GM23338 (cell line): Measurements from ENCODE around the gene CYBA. TPM values are rescaled to one million over a fixed set of nuclear protein-coding genes. Genes with fewer than 3 reads are reported as not detected.

Experiments used
- ATAC-seq: fragments of 200-7000 bp; cut with Tn5 transposase; 3 replicates; pipeline ENCODE4 v1.9.1; 2020
- DNase-seq: peaks from one replicate; pipeline ENCODE4 v3.0.0-alpha.2; 2015; ENCODE audit warnings: low spot score
- H2AFZ ChIP-seq: fragments of 200-600 bp; sonication (generic); 2 replicates; pipeline ENCODE4 v1.8.0; 2016; ENCODE audit warnings: antibody characterized with exemption, mild to moderate bottlenecking, moderate library complexity
- H3F3A ChIP-seq: fragments of 200-600 bp; sonication (generic); replicated peaks from 2 replicates; pipeline ENCODE4 v1.8.0; 2017; ENCODE audit warnings: antibody characterized with exemption, mixed run types, low read depth
- H3K27ac ChIP-seq: fragments of 200-600 bp; sonication (generic); 2 replicates; pipeline ENCODE4 v1.6.1; 2016; ENCODE audit warnings: low read depth
- H3K27me3 ChIP-seq: fragments of 200-600 bp; sonication (generic); 2 replicates; pipeline ENCODE4 v1.8.0; 2016; ENCODE audit warnings: mild to moderate bottlenecking, mixed run types, moderate library complexity; ENCODE audit not compliant: insufficient read depth
- H3K36me3 ChIP-seq: fragments of 200-600 bp; sonication (generic); 2 replicates; pipeline ENCODE4 v1.8.0; 2016; ENCODE audit warnings: mild to moderate bottlenecking; ENCODE audit not compliant: insufficient read depth
- H3K4me1 ChIP-seq: fragments of 200-600 bp; sonication (generic); 2 replicates; pipeline ENCODE4 v1.8.0; 2016; ENCODE audit warnings: mild to moderate bottlenecking, moderate library complexity; ENCODE audit not compliant: insufficient read depth
- H3K4me2 ChIP-seq: fragments of 200-600 bp; sonication (generic); 2 replicates; pipeline ENCODE4 v1.7.1; 2017; ENCODE audit warnings: mixed run types
- H3K4me3 ChIP-seq: fragments of 200-600 bp; sonication (generic); 2 replicates; pipeline ENCODE4 v1.6.1; 2016; ENCODE audit warnings: mixed run types
- H3K79me2 ChIP-seq: fragments of 200-600 bp; sonication (generic); replicated peaks from 2 replicates; pipeline ENCODE4 v1.8.0; 2017; ENCODE audit warnings: mild to moderate bottlenecking; ENCODE audit not compliant: insufficient read depth
- H3K9me2 ChIP-seq: fragments of 200-600 bp; sonication (generic); 2 replicates; pipeline ENCODE4 v1.8.0; 2017; ENCODE audit not compliant: insufficient read depth
- H4K20me1 ChIP-seq: fragments of 200-600 bp; sonication (generic); replicated peaks from 2 replicates; pipeline ENCODE4 v1.8.0; 2017; ENCODE audit warnings: mild to moderate bottlenecking; ENCODE audit not compliant: insufficient read depth
- H3K27ac Mint-ChIP-seq: 2 replicates; pipeline ENCODE4 v1.8.0; 2020; ENCODE audit warnings: inconsistent platforms, mild to moderate bottlenecking, moderate library complexity, mixed read lengths
- H3K27me3 Mint-ChIP-seq: 3 replicates; pipeline ENCODE4 v1.8.0; 2022; ENCODE audit warnings: low read depth, mild to moderate bottlenecking, moderate library complexity, mixed read lengths, inconsistent platforms; ENCODE audit not compliant: insufficient read depth, poor library complexity
- H3K36me3 Mint-ChIP-seq: 3 replicates; pipeline ENCODE4 v1.8.0; 2021; ENCODE audit warnings: low read depth, mild to moderate bottlenecking, inconsistent platforms, moderate library complexity, mixed read lengths
- H3K4me1 Mint-ChIP-seq: 3 replicates; pipeline ENCODE4 v1.8.0; 2020; ENCODE audit warnings: mild to moderate bottlenecking, inconsistent platforms, mixed read lengths
- H3K4me3 Mint-ChIP-seq: 3 replicates; pipeline ENCODE4 v1.8.0; 2021; ENCODE audit warnings: moderate library complexity, mild to moderate bottlenecking, inconsistent platforms, mixed read lengths
- H3K9me3 Mint-ChIP-seq: 3 replicates; pipeline ENCODE4 v1.8.0; 2020; ENCODE audit warnings: moderate library complexity, mild to moderate bottlenecking, inconsistent platforms, mixed read lengths
- NANOG ChIP-seq: IDR thresholded peaks from 2 replicates; pipeline ENCODE4 v1.6.1; 2016; ENCODE audit warnings: antibody characterized with exemption, borderline replicate concordance
- ZNF114 ChIP-seq: fragments of 250-450 bp; sonication (Bioruptor Pico); IDR thresholded peaks from 2 replicates; pipeline ENCODE4 v1.5.0; 2020; ENCODE audit warnings: mild to moderate bottlenecking, moderate library complexity
- polyA plus RNA-seq: library from polyadenylated mRNA; unstranded; fragments of >200 nt; fragmentation: Nextera tagmentation; extraction: Ambion mirVana; gene quantifications from 2 replicates; pipeline ENCODE4 v1.2.1, GENCODE V29; 2016
- total RNA-seq: library from RNA; depleted of rRNA; stranded (reverse); fragments of >200 nt; shearing (Covaris generic); gene quantifications from 2 replicates; pipeline ENCODE4 v1.2.3, GENCODE V29; 2014
- TF ChIP-seq, protein P1 (sequence below): fragments of 250-450 bp; sonication (Bioruptor Pico); IDR thresholded peaks from 2 replicates; pipeline ENCODE4 v1.5.0; 2020; ENCODE audit warnings: mild to moderate bottlenecking, moderate library complexity
- TF ChIP-seq, protein P2 (sequence below): IDR thresholded peaks from one replicate; pipeline ENCODE4 v1.6.1; 2018; ENCODE audit warnings: antibody characterized with exemption; ENCODE audit not compliant: unreplicated experiment

CYBA gene
- total and polyA plus RNA-seq, 2 experiments from 2014 or later, result 275 to 281 TPM

DNA sequence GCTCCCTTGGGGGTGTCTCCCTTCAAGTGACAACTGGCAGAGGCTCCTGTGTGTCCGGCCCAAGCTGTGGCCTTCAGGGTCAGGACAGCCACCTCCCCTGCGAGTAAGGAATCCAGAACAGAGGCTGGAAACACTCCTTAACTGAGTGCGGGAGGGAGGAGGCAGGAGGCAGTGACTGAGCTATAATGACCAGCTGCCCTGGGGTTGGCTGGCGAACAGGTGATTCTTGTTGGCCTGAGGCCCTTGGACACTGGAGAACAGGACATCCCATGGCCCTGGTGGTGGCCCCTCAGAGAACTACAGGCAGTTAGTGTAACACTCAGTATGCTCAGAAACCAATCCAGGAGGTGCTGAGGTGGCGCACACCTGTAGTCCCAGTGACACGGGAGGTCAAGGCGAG lies 44.9 kb upstream of the CYBA start:
- no peaks in the 10 kb centered on the region for H4K20me1 ChIP-seq
- no peaks in the 10 kb centered on the region for H3K27me3 ChIP-seq
- no peaks in the 10 kb centered on the region for H3F3A ChIP-seq
- H2AFZ ChIP-seq, result no peak overlapping the region
- H3K4me2 ChIP-seq, result no peak overlapping the region
- H3K36me3 Mint-ChIP-seq, result no peaks in the 10 kb centered on the region
- no peaks in the 10 kb centered on the region for H3K36me3 ChIP-seq
- H3K9me2 ChIP-seq, result no peaks in the 10 kb centered on the region
- no peaks in the 10 kb centered on the region for H3K27me3 Mint-ChIP-seq
- no peak overlapping the region for H3K4me3 Mint-ChIP-seq
- no peaks in the 10 kb centered on the region for H3K79me2 ChIP-seq
- TF ChIP-seq, protein P1, sequence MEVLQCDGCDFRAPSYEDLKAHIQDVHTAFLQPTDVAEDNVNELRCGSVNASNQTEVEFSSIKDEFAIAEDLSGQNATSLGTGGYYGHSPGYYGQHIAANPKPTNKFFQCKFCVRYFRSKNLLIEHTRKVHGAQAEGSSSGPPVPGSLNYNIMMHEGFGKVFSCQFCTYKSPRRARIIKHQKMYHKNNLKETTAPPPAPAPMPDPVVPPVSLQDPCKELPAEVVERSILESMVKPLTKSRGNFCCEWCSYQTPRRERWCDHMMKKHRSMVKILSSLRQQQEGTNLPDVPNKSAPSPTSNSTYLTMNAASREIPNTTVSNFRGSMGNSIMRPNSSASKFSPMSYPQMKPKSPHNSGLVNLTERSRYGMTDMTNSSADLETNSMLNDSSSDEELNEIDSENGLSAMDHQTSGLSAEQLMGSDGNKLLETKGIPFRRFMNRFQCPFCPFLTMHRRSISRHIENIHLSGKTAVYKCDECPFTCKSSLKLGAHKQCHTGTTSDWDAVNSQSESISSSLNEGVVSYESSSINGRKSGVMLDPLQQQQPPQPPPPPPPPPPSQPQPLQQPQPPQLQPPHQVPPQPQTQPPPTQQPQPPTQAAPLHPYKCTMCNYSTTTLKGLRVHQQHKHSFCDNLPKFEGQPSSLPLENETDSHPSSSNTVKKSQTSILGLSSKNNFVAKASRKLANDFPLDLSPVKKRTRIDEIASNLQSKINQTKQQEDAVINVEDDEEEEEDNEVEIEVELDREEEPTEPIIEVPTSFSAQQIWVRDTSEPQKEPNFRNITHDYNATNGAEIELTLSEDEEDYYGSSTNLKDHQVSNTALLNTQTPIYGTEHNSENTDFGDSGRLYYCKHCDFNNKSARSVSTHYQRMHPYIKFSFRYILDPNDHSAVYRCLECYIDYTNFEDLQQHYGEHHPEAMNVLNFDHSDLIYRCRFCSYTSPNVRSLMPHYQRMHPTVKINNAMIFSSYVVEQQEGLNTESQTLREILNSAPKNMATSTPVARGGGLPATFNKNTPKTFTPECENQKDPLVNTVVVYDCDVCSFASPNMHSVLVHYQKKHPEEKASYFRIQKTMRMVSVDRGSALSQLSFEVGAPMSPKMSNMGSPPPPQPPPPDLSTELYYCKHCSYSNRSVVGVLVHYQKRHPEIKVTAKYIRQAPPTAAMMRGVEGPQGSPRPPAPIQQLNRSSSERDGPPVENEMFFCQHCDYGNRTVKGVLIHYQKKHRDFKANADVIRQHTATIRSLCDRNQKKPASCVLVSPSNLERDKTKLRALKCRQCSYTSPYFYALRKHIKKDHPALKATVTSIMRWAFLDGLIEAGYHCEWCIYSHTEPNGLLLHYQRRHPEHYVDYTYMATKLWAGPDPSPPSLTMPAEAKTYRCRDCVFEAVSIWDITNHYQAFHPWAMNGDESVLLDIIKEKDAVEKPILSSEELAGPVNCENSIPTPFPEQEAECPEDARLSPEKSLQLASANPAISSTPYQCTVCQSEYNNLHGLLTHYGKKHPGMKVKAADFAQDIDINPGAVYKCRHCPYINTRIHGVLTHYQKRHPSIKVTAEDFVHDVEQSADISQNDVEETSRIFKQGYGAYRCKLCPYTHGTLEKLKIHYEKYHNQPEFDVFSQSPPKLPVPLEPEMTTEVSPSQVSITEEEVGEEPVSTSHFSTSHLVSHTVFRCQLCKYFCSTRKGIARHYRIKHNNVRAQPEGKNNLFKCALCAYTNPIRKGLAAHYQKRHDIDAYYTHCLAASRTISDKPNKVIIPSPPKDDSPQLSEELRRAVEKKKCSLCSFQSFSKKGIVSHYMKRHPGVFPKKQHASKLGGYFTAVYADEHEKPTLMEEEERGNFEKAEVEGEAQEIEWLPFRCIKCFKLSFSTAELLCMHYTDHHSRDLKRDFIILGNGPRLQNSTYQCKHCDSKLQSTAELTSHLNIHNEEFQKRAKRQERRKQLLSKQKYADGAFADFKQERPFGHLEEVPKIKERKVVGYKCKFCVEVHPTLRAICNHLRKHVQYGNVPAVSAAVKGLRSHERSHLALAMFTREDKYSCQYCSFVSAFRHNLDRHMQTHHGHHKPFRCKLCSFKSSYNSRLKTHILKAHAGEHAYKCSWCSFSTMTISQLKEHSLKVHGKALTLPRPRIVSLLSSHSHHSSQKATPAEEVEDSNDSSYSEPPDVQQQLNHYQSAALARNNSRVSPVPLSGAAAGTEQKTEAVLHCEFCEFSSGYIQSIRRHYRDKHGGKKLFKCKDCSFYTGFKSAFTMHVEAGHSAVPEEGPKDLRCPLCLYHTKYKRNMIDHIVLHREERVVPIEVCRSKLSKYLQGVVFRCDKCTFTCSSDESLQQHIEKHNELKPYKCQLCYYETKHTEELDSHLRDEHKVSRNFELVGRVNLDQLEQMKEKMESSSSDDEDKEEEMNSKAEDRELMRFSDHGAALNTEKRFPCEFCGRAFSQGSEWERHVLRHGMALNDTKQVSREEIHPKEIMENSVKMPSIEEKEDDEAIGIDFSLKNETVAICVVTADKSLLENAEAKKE (CRISPR knock-in tag), result no peak
- TF ChIP-seq NANOG (no peak), ZNF114 (no peak)
- TF ChIP-seq, protein P2, sequence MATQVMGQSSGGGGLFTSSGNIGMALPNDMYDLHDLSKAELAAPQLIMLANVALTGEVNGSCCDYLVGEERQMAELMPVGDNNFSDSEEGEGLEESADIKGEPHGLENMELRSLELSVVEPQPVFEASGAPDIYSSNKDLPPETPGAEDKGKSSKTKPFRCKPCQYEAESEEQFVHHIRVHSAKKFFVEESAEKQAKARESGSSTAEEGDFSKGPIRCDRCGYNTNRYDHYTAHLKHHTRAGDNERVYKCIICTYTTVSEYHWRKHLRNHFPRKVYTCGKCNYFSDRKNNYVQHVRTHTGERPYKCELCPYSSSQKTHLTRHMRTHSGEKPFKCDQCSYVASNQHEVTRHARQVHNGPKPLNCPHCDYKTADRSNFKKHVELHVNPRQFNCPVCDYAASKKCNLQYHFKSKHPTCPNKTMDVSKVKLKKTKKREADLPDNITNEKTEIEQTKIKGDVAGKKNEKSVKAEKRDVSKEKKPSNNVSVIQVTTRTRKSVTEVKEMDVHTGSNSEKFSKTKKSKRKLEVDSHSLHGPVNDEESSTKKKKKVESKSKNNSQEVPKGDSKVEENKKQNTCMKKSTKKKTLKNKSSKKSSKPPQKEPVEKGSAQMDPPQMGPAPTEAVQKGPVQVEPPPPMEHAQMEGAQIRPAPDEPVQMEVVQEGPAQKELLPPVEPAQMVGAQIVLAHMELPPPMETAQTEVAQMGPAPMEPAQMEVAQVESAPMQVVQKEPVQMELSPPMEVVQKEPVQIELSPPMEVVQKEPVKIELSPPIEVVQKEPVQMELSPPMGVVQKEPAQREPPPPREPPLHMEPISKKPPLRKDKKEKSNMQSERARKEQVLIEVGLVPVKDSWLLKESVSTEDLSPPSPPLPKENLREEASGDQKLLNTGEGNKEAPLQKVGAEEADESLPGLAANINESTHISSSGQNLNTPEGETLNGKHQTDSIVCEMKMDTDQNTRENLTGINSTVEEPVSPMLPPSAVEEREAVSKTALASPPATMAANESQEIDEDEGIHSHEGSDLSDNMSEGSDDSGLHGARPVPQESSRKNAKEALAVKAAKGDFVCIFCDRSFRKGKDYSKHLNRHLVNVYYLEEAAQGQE, result no peak
- H3K9me3 Mint-ChIP-seq, result no peaks in the 10 kb centered on the region
- no peaks in the 10 kb centered on the region for H3K4me1 Mint-ChIP-seq
- DNase-seq, result no peak
- H3K27ac Mint-ChIP-seq, result no peak overlapping the region
- no peak overlapping the region for H3K27ac ChIP-seq
- H3K4me1 ChIP-seq, result no peaks in the 10 kb centered on the region
- no peak overlapping the region for H3K4me3 ChIP-seq
- no peak for ATAC-seq
